Fibroblast of peridontal ligament (primary cell): ENCODE data around the gene SDHA.
"Not testable (repeated sequence)": the region's sequence is repeated elsewhere in the genome, so short reads cannot be mapped to it uniquely, and the experiment has no call there.

Source experiments
- DNase-seq: peaks from one replicate; pipeline ENCODE4 v3.0.0-alpha.2; 2010; ENCODE audit errors: extremely low read depth

SDHA gene

DNA sequence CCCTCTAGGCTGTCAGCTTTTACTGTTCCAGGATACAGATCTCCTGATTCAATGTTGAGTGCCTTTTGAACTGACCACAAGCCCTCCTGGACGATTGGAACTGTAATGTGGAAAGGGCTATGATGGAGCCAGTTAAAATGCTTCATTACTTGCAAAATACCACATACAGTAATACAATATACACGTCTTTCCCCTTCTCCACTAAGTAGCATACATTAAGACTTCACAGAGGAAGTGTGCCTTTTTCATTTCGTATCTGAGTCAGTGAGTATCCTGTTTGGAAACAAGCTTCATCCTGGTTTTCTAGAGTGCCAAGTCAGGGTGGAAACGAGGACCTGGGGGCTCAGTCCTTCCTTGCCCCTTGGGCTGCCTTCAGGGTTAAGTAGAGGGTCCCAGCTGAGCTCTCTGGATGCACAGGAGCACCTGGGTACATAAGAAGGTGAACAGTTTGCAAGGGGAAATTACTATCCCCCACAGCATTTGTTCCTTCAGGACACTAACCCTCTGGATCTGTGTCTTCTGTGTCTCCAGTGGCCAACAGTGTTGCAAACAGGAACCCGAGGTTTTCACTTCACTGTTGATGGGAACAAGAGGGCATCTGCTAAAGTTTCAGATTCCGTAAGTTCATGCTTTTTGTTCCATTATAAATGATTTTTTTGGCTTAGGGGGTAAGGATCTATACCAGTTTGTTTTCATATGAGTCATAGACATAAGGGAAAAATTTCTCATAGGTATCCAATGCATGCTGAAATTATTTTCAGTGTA is 5.0 kb downstream of the SDHA start:
- peak; percentile 8 for DNase-seq

DNA sequence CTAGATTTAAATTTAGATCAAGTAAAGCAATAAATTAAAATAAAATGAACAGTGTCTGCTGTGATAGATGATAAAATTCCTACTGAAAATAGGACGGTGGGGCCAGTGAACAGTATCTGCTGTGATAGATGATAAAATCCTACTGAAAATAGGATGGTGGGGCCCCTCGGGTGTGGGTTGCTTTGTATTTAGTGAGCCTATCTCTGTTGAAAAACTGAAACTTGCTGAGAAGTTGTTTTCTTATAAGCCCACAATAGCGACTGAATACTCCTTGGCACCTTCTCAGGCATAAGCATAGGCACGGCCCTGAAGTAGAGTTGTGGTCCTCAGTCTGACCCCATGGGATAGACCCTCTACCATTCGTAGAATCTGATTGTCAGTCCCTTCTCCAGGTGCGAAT is 5.7 kb downstream of the SDHA start:
- no peak for DNase-seq

DNA sequence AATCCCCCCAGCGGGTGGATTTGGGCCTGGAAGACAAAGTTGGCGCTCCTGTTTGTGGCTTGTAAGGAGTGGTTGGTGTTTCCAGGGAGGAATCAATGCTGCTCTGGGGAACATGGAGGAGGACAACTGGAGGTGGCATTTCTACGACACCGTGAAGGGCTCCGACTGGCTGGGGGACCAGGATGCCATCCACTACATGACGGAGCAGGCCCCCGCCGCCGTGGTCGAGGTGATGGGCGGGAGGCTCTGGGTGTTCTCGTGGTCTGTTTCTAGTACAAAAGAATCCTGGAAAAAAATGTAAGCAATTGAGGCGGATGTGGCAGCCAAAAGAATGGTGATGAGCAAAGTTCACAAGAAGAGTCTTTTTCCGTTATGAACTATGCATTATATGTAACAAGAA is 7.2 kb downstream of the SDHA start:
- no peak for DNase-seq

GRCh38 chr5:227375-227774 is 9.3 kb downstream of the SDHA start:
- not testable (repeated sequence) for DNase-seq

- DNase-seq = no peak
Measured at GRCh38 chr5:228886-229285, 10.8 kb downstream of the SDHA start.

DNA sequence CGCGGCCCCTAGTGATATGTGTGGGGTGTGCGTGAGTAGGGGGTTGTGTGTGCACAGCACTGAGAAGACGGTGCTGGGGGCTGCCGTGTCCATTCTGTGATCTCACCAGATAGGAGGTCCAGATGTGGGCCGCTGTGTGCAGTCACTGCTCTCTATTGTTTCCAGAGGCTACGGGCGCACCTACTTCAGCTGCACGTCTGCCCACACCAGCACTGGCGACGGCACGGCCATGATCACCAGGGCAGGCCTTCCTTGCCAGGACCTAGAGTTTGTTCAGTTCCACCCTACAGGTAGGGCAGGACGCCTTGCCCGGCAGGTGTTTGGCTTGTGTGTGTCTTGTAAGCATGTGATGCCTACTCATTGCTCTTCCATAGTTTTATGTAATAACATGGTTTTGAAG is 12.6 kb downstream of the SDHA start:
- no peak for DNase-seq

- no peak for DNase-seq
Measured at GRCh38 chr5:231661-232060, 13.5 kb downstream of the SDHA start.

DNA sequence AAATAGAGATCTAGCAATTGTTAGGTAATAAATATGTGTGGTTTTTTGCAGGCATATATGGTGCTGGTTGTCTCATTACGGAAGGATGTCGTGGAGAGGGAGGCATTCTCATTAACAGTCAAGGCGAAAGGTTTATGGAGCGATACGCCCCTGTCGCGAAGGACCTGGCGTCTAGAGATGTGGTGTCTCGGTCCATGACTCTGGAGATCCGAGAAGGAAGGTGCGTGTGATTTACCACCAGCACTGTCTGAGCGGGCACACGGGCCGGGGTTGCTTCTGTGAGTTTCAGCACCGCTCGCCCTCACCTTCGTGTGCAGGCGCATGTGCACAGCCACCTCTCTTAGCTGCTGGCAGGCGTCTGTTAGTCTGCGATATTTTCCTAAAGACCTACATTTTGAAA is 15.3 kb downstream of the SDHA start:
- not testable (repeated sequence) for DNase-seq

DNA sequence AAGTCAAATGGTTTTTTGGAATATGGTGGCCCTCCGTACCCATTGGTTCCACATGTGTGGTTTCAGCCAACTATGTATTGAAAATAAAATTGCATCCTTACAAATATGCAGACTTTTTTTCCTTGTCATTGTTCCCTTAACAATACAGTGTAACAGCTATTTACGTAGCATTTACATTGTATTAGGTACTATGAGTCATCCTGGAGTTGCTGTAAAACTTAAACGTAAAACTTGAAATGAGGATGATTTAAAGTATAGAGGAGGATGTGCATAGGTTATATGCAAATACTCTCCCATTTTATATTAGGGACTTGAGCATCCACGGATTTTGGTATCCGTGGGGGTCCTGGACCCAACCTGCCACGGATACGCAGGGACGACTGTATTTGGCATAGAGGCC is 16.3 kb downstream of the SDHA start:
- DNase-seq = no peak

- DNase-seq = not testable (repeated sequence)
Measured at GRCh38 chr5:235527-235926, 17.4 kb downstream of the SDHA start.

GRCh38 chr5:237931-238330 is 19.8 kb downstream of the SDHA start:
- peak; percentile 46 for DNase-seq

DNA sequence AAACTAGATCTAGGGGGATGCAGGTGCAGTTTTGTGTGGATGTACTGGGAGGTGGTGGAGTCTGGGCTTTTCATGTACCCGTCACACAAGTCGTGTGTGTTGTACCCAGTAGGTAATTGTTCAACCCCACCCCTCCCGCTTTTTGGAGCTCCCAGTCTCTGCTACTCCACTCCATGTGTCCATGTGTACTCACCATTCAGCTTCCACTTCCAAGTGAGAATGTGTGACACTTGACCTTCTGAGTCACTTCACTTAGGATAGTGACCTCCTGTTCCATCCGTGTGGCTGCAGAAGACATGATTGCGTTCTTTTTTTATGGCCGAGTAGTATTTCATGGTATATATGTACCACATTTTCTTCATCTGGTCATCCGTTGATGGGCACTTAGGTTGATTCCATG is 22.4 kb downstream of the SDHA start:
- DNase-seq = not testable (repeated sequence)

DNA sequence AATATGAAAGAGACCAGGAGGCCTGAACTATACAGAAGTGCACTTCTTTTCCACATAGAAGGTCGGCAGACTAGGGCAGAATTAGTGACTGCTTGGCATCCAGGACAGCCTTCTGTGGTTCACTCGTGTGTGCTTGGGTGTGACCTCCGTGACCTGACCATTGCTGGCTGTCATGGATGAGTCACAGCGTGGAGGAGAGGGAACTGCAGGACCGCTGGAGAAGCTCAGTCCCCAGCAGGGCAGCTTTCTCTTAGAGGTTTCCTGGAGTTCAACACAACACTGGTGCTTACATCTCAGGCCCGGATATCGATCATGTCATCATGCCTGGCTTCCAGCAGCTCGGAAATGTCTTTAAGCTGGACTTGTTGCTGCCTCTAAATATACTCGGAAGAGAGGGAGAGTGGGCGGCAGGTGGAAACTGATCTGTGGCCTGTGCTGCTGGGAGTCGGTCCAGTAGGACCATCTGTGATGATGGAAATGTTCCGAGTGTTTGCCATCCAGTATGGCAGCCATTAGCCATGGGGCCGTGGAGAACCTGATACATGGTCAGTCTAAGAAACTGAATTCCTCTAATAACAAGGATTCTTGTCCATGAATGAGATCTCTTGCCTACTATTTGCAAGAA is 23.0 kb downstream of the SDHA start:
- DNase-seq = not testable (repeated sequence)

- DNase-seq = not testable (repeated sequence)
Measured at GRCh38 chr5:243683-244367, 25.7 kb downstream of the SDHA start.

DNA sequence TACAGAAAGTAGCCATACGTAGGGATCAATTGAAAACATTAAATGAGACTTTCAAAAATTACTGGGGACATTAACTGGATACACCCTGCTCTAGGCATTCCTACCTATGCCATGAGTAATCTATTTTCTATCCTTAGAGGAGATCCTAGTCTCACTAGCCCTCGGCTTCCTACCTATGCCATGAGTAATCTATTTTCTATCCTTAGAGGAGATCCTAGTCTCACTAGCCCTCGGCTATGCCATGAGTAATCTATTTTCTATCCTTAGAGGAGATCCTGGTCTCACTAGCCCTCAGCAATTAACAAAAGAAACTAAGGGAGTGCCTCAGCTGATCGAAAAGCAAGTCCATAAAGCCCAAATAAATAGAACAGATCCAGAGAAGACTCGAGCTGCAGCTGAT is 27.6 kb downstream of the SDHA start:
- DNase-seq = not testable (repeated sequence)

DNA sequence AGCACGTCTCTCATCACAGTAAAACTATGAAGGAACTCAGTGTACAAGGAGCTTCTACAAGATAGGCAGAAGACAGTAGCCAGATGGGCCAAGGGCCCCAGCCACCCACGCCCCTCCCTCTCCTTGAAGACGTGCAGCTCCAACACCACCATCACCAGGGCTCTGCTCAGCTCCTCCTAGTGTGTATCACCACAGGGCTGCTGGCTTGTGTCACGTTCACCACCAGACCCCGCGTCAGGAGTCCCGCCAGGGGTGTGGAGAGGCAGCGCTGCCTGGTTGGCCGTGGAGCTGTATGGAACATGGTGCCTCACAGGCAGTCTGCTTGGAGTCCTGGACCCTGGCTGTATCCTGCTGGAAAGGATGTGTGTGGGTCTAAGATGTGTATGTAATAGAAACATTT is 32.3 kb downstream of the SDHA start:
- not testable (repeated sequence) for DNase-seq

DNA sequence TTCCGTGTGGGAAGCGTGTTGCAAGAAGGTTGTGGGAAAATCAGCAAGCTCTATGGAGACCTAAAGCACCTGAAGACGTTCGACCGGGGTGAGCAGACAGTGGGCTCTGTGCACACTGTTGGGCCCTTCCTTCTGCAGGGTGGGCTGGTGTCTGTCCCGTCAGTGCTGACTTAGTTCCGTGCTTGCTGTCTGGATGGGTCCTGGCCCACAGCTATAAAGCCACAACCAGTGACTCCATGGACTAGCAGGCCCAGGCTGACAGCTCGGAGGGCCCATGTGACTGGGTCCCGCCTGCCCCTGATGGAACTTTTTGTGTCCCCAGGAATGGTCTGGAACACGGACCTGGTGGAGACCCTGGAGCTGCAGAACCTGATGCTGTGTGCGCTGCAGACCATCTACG is 32.9 kb downstream of the SDHA start:
- DNase-seq = not testable (repeated sequence)

- not testable (repeated sequence) for DNase-seq
Measured at GRCh38 chr5:251538-251937, 33.4 kb downstream of the SDHA start.

DNA sequence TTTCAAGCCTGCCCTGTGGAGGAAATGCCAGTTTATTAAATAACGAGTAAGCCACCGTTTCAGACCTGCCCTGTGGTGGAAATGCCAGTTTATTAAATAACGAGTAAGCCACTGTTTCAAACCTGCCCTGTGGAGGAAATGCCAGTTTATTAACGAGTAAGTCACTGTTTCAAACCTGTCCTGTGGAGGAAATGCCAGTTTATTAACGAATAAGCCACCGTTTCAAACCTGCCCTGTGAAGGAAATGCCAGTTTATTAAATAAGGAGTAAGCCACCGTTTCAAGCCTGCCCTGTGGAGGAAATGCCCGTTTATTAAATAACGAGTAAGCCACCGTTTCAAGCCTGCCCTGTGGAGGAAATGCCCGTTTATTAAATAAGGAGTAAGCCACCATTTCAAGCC is 33.9 kb downstream of the SDHA start:
- DNase-seq = not testable (repeated sequence)

DNA sequence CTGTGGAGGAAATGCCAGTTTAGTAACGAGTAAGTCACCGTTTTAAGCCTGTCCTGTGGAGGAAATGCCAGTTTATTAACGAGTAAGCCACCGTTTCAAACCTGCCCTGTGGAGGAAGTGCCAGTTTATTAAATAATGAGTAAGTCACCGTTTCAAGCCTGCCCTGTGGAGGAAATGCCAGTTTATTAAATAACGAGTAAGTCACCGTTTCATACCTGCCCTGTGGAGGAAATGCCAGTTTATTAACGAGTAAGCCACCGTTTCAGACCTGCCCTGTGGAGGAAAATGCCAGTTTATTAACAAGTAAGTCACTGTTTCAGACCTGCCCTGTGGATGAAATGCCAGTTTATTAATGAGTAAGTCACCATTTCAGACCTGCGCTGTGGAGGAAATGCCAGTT is 34.4 kb downstream of the SDHA start:
- no peak for DNase-seq

GRCh38 chr5:254322-254721 is 36.2 kb downstream of the SDHA start:
- DNase-seq = not testable (repeated sequence)

- not testable (repeated sequence) for DNase-seq
Measured at GRCh38 chr5:255116-255515, 37.0 kb downstream of the SDHA start.

- DNase-seq = not testable (repeated sequence)
Measured at GRCh38 chr5:256347-256746, 38.2 kb downstream of the SDHA start.
